Stimulated activated CD8-positive, alpha-beta memory T cell treated with anti-CD3 and anti-CD28 coated beads, Interleukin-7, amount 100 ng/mL, for 48 hours (primary cell): ENCODE results near the gene FBLN2.

Source experiments
- DNase-seq, 2 donors: peaks; one replicate each; pipeline ENCODE4 v3.0.0-alpha.2; 2020; ENCODE audit warnings: low read depth in 1 of 2; ENCODE audit errors: extremely low read depth in 1 of 2

FBLN2 gene

DNA sequence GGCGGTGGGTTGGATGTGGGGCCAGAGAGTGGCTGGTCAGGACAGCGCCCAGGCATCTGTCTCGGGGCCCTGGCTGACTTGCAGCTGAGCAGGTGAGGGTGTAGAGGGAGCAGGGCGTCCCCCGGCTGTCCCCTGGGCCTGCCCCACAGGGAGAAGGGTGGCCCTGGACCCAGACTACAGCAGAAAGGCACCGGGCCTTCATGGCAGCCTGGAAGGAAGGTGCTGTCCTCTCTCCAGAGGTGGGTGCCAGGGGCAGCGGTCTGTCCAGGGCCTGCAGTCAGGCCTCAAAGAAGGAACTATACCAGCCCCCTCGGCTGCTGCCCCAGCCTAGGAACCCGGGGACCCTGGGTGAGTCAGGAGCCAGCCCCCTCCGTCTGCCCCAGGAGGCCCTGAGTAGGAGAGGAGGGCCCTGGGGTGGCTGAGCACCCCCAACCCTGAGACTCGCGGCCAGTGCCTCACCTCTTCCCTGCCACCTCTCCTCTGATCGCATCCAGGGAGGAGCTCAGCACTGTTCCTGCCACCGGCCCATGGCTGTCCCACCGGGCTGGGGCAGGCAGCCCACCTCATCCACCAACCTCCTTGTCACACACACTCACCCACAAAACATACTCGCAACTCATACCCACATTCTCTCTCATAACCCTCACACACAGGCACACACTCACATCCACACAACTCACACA lies 133.5 kb downstream of the FBLN2 start:
- DNase-seq, result no peak

DNA sequence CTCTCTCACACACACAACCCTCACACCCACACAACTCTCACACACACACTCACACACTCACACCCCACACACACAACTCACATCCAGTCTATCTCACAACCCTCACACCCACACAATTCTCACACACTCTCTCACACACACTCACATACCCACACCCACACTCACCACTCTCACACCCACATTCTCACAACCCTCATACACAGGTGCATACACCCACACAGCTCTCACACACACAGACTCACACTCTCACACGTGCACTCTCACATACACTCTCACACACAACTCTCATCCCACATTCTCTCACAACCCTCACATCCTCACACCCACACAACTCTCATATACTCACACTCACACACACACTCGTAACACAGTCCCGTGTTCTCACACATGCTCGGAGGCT lies 134.4 kb downstream of the FBLN2 start:
- DNase-seq, result no peak

DNA sequence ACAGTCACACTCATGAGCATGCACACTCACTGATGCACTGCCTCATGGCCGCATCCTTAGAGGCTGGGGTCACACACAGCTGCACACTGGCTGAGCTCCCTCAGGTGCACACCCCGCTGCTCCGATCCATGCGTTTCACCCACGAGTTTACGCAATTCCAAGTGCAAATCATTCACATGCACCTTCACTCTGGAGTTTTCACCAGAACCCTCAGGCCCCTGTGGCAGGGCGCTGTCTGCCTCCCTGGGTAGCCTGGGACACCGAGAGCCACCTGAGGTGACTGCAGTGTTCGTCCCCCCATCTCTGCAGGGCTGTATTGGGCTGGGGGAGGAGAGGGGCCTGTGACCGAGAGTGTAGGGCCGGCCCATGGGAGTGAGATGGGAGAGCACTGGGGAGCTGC lies 134.8 kb downstream of the FBLN2 start:
- DNase-seq, result no peak

DNA sequence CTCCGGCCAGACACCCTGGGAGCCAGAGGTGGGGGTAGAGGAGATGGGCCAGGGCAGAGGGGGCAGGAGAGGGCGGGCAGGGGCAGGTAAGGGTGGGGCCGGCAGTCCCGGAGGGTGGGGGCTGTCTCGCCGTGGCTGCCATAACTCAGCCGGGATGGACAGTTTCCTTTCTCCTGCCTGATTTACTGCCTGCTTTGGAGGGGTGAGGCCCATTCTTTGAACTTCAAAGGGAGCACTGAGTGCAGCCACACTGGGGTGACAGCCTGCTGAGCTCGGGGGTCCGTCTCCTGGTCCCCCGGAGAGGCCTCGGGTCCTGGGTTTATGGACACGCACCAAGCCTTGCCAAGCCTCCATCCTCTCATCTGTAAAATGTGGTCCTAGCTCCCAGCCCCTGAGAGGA lies 135.4 kb downstream of the FBLN2 start:
- no peak for DNase-seq

DNA sequence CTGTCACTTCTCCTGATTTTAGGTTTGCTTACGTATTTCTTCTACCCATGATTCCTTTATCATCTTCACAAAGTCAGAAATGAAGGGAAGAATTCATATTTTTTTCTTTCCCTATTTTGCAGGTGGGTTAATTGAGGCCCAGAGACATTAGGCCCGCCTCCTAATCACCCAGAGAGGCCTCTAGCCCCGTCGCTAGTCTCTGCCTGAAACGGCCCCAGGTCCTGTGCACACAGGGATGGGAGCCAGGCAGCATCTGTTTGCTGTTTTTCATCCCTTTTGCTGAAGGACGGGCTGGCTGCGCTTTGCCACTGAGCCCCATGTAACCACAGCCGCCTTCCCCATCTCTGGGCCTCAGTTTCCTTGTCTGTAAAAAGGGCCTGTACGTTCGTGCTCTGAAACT lies 135.9 kb downstream of the FBLN2 start:
- DNase-seq, result no peak

DNA sequence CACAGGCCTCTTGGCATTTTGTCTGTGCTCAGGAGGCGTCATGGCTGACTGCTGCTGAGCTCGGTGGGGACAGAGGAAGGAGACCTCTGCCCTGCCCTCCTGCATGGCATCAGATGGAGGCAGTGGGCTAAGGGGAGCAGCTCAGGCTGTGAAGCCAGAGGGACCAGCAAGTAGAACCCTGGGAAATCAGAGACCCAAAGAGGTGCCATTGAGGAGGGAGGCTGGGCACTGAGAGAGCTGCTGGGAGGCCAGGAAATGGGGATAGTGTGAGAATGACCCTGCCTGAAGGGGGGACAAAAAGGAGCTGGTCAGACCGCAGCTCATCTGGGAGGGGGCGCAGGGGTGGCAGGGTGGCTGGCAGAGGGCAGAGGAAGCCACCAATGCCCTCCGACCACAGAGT lies 136.8 kb downstream of the FBLN2 start:
- DNase-seq, result no peak

DNA sequence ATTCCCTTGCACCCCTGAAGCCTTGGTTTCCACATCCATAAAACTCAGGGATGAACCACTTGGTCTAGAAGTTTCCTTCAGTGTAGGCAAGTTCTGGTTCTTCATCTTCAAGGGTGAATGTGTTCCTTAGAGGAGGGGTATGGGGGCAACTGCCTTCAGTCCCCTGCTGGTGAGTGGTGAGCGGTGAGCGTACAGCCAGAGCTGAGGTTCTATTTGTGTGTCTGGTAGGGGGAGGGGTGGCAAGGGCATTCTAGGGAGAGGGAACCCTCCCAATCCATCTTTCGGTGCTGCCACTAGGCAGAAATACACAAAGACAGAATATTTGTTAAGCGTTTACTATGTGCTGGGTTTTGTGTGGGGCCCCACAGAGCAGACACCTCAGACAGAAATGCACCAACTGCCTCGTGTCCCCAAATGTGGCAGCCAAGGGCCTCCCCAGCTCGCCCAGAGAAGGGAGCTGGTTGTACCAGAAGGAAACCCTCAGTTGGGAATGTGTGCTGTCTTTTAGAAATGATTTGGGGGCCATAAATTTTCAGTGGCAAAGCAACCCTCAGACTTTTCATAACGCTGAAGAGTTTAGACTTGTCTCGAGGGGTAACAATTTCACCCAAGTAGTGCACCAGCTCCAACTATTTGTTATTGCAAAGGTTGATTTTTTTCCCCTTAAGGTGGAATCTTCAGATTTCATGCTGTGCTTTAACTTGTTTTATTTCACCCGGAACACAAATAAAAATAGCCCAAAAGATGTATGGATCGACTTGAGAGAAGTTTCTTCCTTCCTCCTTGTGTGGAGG lies 137.6 kb downstream of the FBLN2 start:
- DNase-seq, result no peak

DNA sequence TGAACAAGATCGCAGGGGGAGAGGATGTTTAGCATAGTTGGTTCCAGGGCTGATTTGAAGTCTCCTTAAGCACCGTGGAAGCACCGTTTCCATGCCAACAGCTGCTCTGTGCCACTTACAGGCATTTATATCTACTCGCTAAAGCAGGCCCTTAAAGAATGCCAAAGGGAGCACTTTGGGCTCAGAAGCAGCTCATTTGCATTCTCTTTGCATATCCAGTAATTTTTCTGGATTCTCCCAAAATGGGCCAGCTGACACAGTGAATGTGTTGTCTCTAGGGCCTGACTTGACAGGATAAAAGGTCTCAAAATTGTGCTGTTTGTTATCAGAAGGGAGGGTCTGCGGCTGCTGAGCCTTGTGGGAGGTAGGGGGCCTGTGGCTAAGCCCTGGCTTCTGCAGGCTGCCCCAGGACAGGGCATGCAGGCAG lies 138.6 kb downstream of the FBLN2 start:
- DNase-seq, result no peak
